HG02840 (cell line): ENCODE data around the gene PKDREJ.

ENCODE experiments used
- ATAC-seq: cut with Tn5 transposase; IDR thresholded peaks from one replicate; pipeline ENCODE4 v1.9.1; 2021; ENCODE audit warnings: mild to moderate bottlenecking, moderate library complexity, moderate number of reproducible peaks; ENCODE audit not compliant: unreplicated experiment, low FRiP score

The PKDREJ gene

GRCh38 chr22:46241396-46242007 is 21.6 kb downstream of the PKDREJ start:
- no peak for ATAC-seq

GRCh38 chr22:46240907-46241306 is 22.2 kb downstream of the PKDREJ start:
- ATAC-seq, result no peak

GRCh38 chr22:46240506-46240905 is 22.6 kb downstream of the PKDREJ start:
- no peak for ATAC-seq

GRCh38 chr22:46240073-46240472 is 23.1 kb downstream of the PKDREJ start:
- no peak for ATAC-seq

- no peak for ATAC-seq
Observed at GRCh38 chr22:46239261-46240048, 23.7 kb downstream of the PKDREJ start.

- ATAC-seq, result no peak
Observed at GRCh38 chr22:46238541-46238940, 24.6 kb downstream of the PKDREJ start.

GRCh38 chr22:46237453-46238124 is 25.6 kb downstream of the PKDREJ start:
- no peak for ATAC-seq

GRCh38 chr22:46234969-46235368 is 28.2 kb downstream of the PKDREJ start:
- ATAC-seq, result no peak

- no peak for ATAC-seq
Observed at GRCh38 chr22:46233231-46233630, 29.9 kb downstream of the PKDREJ start.

- no peak for ATAC-seq
Observed at GRCh38 chr22:46230262-46230901, 32.8 kb downstream of the PKDREJ start.

GRCh38 chr22:46229701-46230100 is 33.4 kb downstream of the PKDREJ start:
- no peak for ATAC-seq

GRCh38 chr22:46226577-46226976 is 36.6 kb downstream of the PKDREJ start:
- ATAC-seq, result no peak

GRCh38 chr22:46225631-46226030 is 37.5 kb downstream of the PKDREJ start:
- ATAC-seq, result no peak

GRCh38 chr22:46224898-46225290 is 38.2 kb downstream of the PKDREJ start:
- no peak for ATAC-seq

- ATAC-seq, result no peak
Observed at GRCh38 chr22:46224044-46224897, 38.9 kb downstream of the PKDREJ start.

GRCh38 chr22:46220921-46221320 is 42.2 kb downstream of the PKDREJ start:
- ATAC-seq, result no peak

- no peak for ATAC-seq
Observed at GRCh38 chr22:46219636-46220035, 43.5 kb downstream of the PKDREJ start.

GRCh38 chr22:46214616-46215015 is 48.5 kb downstream of the PKDREJ start:
- ATAC-seq, result no peak

- ATAC-seq, result no peak
Observed at GRCh38 chr22:46214149-46214548, 49.0 kb downstream of the PKDREJ start.

GRCh38 chr22:46213052-46213451 is 50.1 kb downstream of the PKDREJ start:
- no peak for ATAC-seq
